BLaER1 (cell line): ENCODE data around the gene PRMT9.

Source experiments
- H3K27ac ChIP-seq: shearing (Covaris generic); formaldehyde crosslinking; 2 replicates; pipeline ENCODE4 v1.8.1; 2022
- H3K27me3 ChIP-seq: shearing (Covaris generic); formaldehyde crosslinking; 2 replicates; pipeline ENCODE4 v1.8.1; 2022
- H3K36me3 ChIP-seq: shearing (Covaris generic); formaldehyde crosslinking; 2 replicates; pipeline ENCODE4 v1.8.1; 2022
- H3K4me1 ChIP-seq: shearing (Covaris generic); formaldehyde crosslinking; 2 replicates; pipeline ENCODE4 v1.8.1; 2022
- H3K4me2 ChIP-seq: shearing (Covaris generic); formaldehyde crosslinking; 2 replicates; pipeline ENCODE4 v1.8.1; 2022
- H3K4me3 ChIP-seq: shearing (Covaris generic); formaldehyde crosslinking; 2 replicates; pipeline ENCODE4 v1.8.1; 2022
- H3K9ac ChIP-seq: shearing (Covaris generic); formaldehyde crosslinking; 2 replicates; pipeline ENCODE4 v1.8.1; 2022
- H3K9me3 ChIP-seq: shearing (Covaris generic); formaldehyde crosslinking; 2 replicates; pipeline ENCODE4 v1.8.1; 2022
- H4K20me1 ChIP-seq: shearing (Covaris generic); formaldehyde crosslinking; 2 replicates; pipeline ENCODE4 v1.8.1; 2022
- Cebpa-rat ChIP-seq: shearing (Covaris generic); IDR thresholded peaks from 2 replicates; pipeline ENCODE4 v1.8.1; 2022

Gene PRMT9

GRCh38 chr4:147644471-147644870 lies 39.5 kb downstream of the PRMT9 start:
- no peaks in the 10 kb centered on the region for H3K4me1 ChIP-seq
- no peak for TF ChIP-seq Cebpa-rat
- peaks cover 17% of the 10 kb centered on the region; the same call in 1 of the 2 replicates for H4K20me1 ChIP-seq
- H3K9ac ChIP-seq = no peak overlapping the region
- H3K9me3 ChIP-seq = no peaks in the 10 kb centered on the region
- no peak overlapping the region for H3K4me2 ChIP-seq
- peaks cover 64% of the 10 kb centered on the region for H3K36me3 ChIP-seq
- H3K27me3 ChIP-seq = no peaks in the 10 kb centered on the region
- no peak overlapping the region for H3K27ac ChIP-seq
- H3K4me3 ChIP-seq = no peak overlapping the region

- Histone ChIP-seq H3K36me3 (peaks cover 56% of the 10 kb centered on the region), H3K27ac (no peak overlapping the region), H4K20me1 (peaks cover 17% of the 10 kb centered on the region; the same call in 1 of the 2 replicates), H3K4me3 (no peak overlapping the region), H3K9me3 (no peaks in the 10 kb centered on the region), H3K9ac (no peak overlapping the region), H3K4me2 (no peak overlapping the region), H3K27me3 (no peaks in the 10 kb centered on the region), H3K4me1 (no peaks in the 10 kb centered on the region)
- TF ChIP-seq Cebpa-rat = no peak
Measured at GRCh38 chr4:147643616-147644015, 40.3 kb downstream of the PRMT9 start.

- Histone ChIP-seq H3K4me2 (no peak overlapping the region), H3K4me3 (no peak overlapping the region), H3K9me3 (no peaks in the 10 kb centered on the region), H3K4me1 (no peaks in the 10 kb centered on the region), H3K36me3 (peaks cover 72% of the 10 kb centered on the region), H3K27ac (no peak overlapping the region), H3K9ac (no peak overlapping the region), H3K27me3 (no peaks in the 10 kb centered on the region), H4K20me1 (peaks cover 11% of the 10 kb centered on the region; the same call in 1 of the 2 replicates)
- no peak for TF ChIP-seq Cebpa-rat
Measured at GRCh38 chr4:147640331-147640730, 43.6 kb downstream of the PRMT9 start.

GRCh38 chr4:147639388-147639787 lies 44.6 kb downstream of the PRMT9 start:
- no peak overlapping the region for H3K4me3 ChIP-seq
- no peak for TF ChIP-seq Cebpa-rat
- no peaks in the 10 kb centered on the region for H3K4me1 ChIP-seq
- H3K9ac ChIP-seq = no peak overlapping the region
- no peak overlapping the region for H3K4me2 ChIP-seq
- peaks cover 9% of the 10 kb centered on the region; the same call in 1 of the 2 replicates for H4K20me1 ChIP-seq
- H3K36me3 ChIP-seq = peaks cover 79% of the 10 kb centered on the region
- no peak overlapping the region for H3K27ac ChIP-seq
- no peaks in the 10 kb centered on the region for H3K27me3 ChIP-seq
- no peaks in the 10 kb centered on the region for H3K9me3 ChIP-seq

- no peak overlapping the region for H3K9ac ChIP-seq
- peaks cover 83% of the 10 kb centered on the region for H3K36me3 ChIP-seq
- no peak overlapping the region for H3K4me3 ChIP-seq
- H3K4me2 ChIP-seq = no peak overlapping the region
- peaks cover 5% of the 10 kb centered on the region; the same call in 1 of the 2 replicates for H4K20me1 ChIP-seq
- H3K4me1 ChIP-seq = no peaks in the 10 kb centered on the region
- TF ChIP-seq Cebpa-rat = no peak
- H3K27me3 ChIP-seq = no peaks in the 10 kb centered on the region
- no peaks in the 10 kb centered on the region for H3K9me3 ChIP-seq
- no peak overlapping the region for H3K27ac ChIP-seq
Measured at GRCh38 chr4:147638942-147639341, 45.0 kb downstream of the PRMT9 start.

GRCh38 chr4:147638365-147638764 lies 45.6 kb downstream of the PRMT9 start:
- Histone ChIP-seq H3K4me2 (no peak overlapping the region), H3K9me3 (no peaks in the 10 kb centered on the region), H3K27me3 (no peaks in the 10 kb centered on the region), H4K20me1 (no peaks in the 10 kb centered on the region), H3K27ac (no peak overlapping the region), H3K9ac (no peak overlapping the region), H3K36me3 (peaks cover 84% of the 10 kb centered on the region), H3K4me3 (no peak overlapping the region), H3K4me1 (no peaks in the 10 kb centered on the region)
- TF ChIP-seq Cebpa-rat = no peak

GRCh38 chr4:147635348-147635747 lies 48.6 kb downstream of the PRMT9 start:
- no peaks in the 10 kb centered on the region for H3K4me1 ChIP-seq
- no peak for TF ChIP-seq Cebpa-rat
- peaks cover 75% of the 10 kb centered on the region for H3K36me3 ChIP-seq

GRCh38 chr4:147633643-147634042 lies 50.3 kb downstream of the PRMT9 start:
- Histone ChIP-seq H3K4me2 (no peak overlapping the region), H3K36me3 (peaks cover 75% of the 10 kb centered on the region), H3K9ac (no peak overlapping the region), H3K4me1 (no peaks in the 10 kb centered on the region), H3K9me3 (no peaks in the 10 kb centered on the region), H3K27me3 (no peaks in the 10 kb centered on the region), H3K27ac (no peak overlapping the region), H4K20me1 (no peaks in the 10 kb centered on the region), H3K4me3 (no peak overlapping the region)
- TF ChIP-seq Cebpa-rat = no peak

More at GRCh38 chr4:147635348-147635747, 48.6 kb downstream of the PRMT9 start:
- Histone ChIP-seq H3K27me3 (no peaks in the 10 kb centered on the region), H3K27ac (no peak overlapping the region), H4K20me1 (no peaks in the 10 kb centered on the region), H3K9me3 (no peaks in the 10 kb centered on the region), H3K4me2 (no peak overlapping the region), H3K9ac (no peak overlapping the region), H3K4me3 (no peak overlapping the region)

- no peak overlapping the region for H3K27ac ChIP-seq
- H3K9me3 ChIP-seq = no peaks in the 10 kb centered on the region
- no peaks in the 10 kb centered on the region for H3K27me3 ChIP-seq
- H3K9ac ChIP-seq = no peak overlapping the region
- H3K4me1 ChIP-seq = no peaks in the 10 kb centered on the region
- TF ChIP-seq Cebpa-rat = no peak
- no peak overlapping the region for H3K4me3 ChIP-seq
- H3K36me3 ChIP-seq = peaks cover 80% of the 10 kb centered on the region
- no peak overlapping the region for H3K4me2 ChIP-seq
- H4K20me1 ChIP-seq = no peaks in the 10 kb centered on the region
Measured at GRCh38 chr4:147633113-147633512, 50.9 kb downstream of the PRMT9 start.

- Histone ChIP-seq H3K9me3 (no peaks in the 10 kb centered on the region), H4K20me1 (no peaks in the 10 kb centered on the region), H3K27ac (no peak overlapping the region), H3K4me1 (no peaks in the 10 kb centered on the region), H3K9ac (no peak overlapping the region), H3K27me3 (no peaks in the 10 kb centered on the region), H3K36me3 (peaks cover 81% of the 10 kb centered on the region), H3K4me3 (no peak overlapping the region), H3K4me2 (no peak overlapping the region)
- no peak for TF ChIP-seq Cebpa-rat
Measured at GRCh38 chr4:147629783-147630730, 53.9 kb downstream of the PRMT9 start.
